ENCODE measurements around the gene CAMTA1. TPM values are rescaled to one million over a fixed set of nuclear protein-coding genes. Genes with fewer than 3 reads are reported as not detected.
A peak's percentile ranks its signal among the peaks of the same experiment; 100 is the strongest.

CAMTA1 gene
- total and polyA plus RNA-seq, 2 donors: 53.3 to 115 TPM

GRCh38 chr1:7046891-7047290 is 261.6 kb downstream of the CAMTA1 start:
- WGBS: 40% methylated on average over 1 of the region's 1 CpG
- no peaks in the 10 kb centered on the region for H3K4me1 ChIP-seq (ENCODE audit: insufficient read depth)
- DNase-seq (ENCODE audit: extremely low spot score): no peak
- no peak overlapping the region for H3K27ac ChIP-seq (ENCODE audit: low read depth)
- H3K36me3 ChIP-seq (ENCODE audit: insufficient read depth): no peaks in the 10 kb centered on the region
- H3K4me3 ChIP-seq (ENCODE audit: low read depth, low read length): no peak overlapping the region

GRCh38 chr1:7047866-7048265 is 262.6 kb downstream of the CAMTA1 start:
- Histone ChIP-seq H3K4me3 (ENCODE audit: low read depth, low read length) (no peak overlapping the region), H3K36me3 (ENCODE audit: insufficient read depth) (no peaks in the 10 kb centered on the region), H3K4me1 (ENCODE audit: insufficient read depth) (no peaks in the 10 kb centered on the region), H3K27ac (ENCODE audit: low read depth) (no peak overlapping the region)
- DNase-seq (ENCODE audit: extremely low spot score): no peak
- 72% methylated on average over 2 of the region's 2 CpGs for whole genome bisulfite sequencing

GRCh38 chr1:7048395-7048794 is 263.1 kb downstream of the CAMTA1 start:
- no peaks in the 10 kb centered on the region for H3K4me1 ChIP-seq (ENCODE audit: insufficient read depth)
- H3K4me3 ChIP-seq (ENCODE audit: low read depth, low read length): no peak overlapping the region

GRCh38 chr1:7049913-7050625 is 264.8 kb downstream of the CAMTA1 start:
- no peaks in the 10 kb centered on the region for H3K4me1 ChIP-seq (ENCODE audit: insufficient read depth)
- no peak overlapping the region for H3K4me3 ChIP-seq (ENCODE audit: low read depth, low read length)
- DNase-seq (ENCODE audit: extremely low spot score): no peak
- no peaks in the 10 kb centered on the region for H3K36me3 ChIP-seq (ENCODE audit: insufficient read depth)
- WGBS: 78% methylated on average over 25 of the region's 25 CpGs
- no peak overlapping the region for H3K27ac ChIP-seq (ENCODE audit: low read depth)

More at GRCh38 chr1:7048395-7048794, 263.1 kb downstream of the CAMTA1 start:
- 77% methylated on average over 10 of the region's 10 CpGs for WGBS
- no peaks in the 10 kb centered on the region for H3K36me3 ChIP-seq (ENCODE audit: insufficient read depth)
- DNase-seq (ENCODE audit: extremely low spot score): no peak
- no peak overlapping the region for H3K27ac ChIP-seq (ENCODE audit: low read depth)

GRCh38 chr1:7050751-7051665 is 265.8 kb downstream of the CAMTA1 start:
- H3K4me1 ChIP-seq (ENCODE audit: insufficient read depth): no peaks in the 10 kb centered on the region
- H3K27ac ChIP-seq (ENCODE audit: low read depth): no peak overlapping the region
- WGBS: 59% methylated on average over 32 of the region's 32 CpGs
- no peak for DNase-seq (ENCODE audit: extremely low spot score)
- H3K4me3 ChIP-seq (ENCODE audit: low read depth, low read length): no peak overlapping the region
- H3K36me3 ChIP-seq (ENCODE audit: insufficient read depth): no peaks in the 10 kb centered on the region

- no peak overlapping the region for H3K27ac ChIP-seq (ENCODE audit: low read depth)
- H3K4me1 ChIP-seq (ENCODE audit: insufficient read depth): no peaks in the 10 kb centered on the region
- 71% methylated on average over 13 of the region's 13 CpGs for WGBS
- DNase-seq (ENCODE audit: extremely low spot score): no peak
- no peak overlapping the region for H3K4me3 ChIP-seq (ENCODE audit: low read depth, low read length)
- H3K36me3 ChIP-seq (ENCODE audit: insufficient read depth): no peaks in the 10 kb centered on the region
Observed at GRCh38 chr1:7052701-7053100, 267.4 kb downstream of the CAMTA1 start.

- Histone ChIP-seq H3K4me1 (ENCODE audit: insufficient read depth) (no peaks in the 10 kb centered on the region), H3K4me3 (ENCODE audit: low read depth, low read length) (no peak overlapping the region), H3K36me3 (ENCODE audit: insufficient read depth) (no peaks in the 10 kb centered on the region), H3K27ac (ENCODE audit: low read depth) (no peak overlapping the region)
- 65% methylated on average over 12 of the region's 12 CpGs for WGBS
- no peak for DNase-seq (ENCODE audit: extremely low spot score)
Observed at GRCh38 chr1:7060745-7061144, 275.5 kb downstream of the CAMTA1 start.

GRCh38 chr1:7062346-7063061 is 277.2 kb downstream of the CAMTA1 start:
- no peak for DNase-seq (ENCODE audit: extremely low spot score)
- H3K27ac ChIP-seq (ENCODE audit: low read depth): no peak overlapping the region
- H3K4me3 ChIP-seq (ENCODE audit: low read depth, low read length): no peak overlapping the region
- no peaks in the 10 kb centered on the region for H3K4me1 ChIP-seq (ENCODE audit: insufficient read depth)
- 86% methylated on average over 32 of the region's 32 CpGs for WGBS
- no peaks in the 10 kb centered on the region for H3K36me3 ChIP-seq (ENCODE audit: insufficient read depth)

- 85% methylated on average over 1 of the region's 1 CpG for WGBS
- no peaks in the 10 kb centered on the region for H3K36me3 ChIP-seq (ENCODE audit: insufficient read depth)
- DNase-seq (ENCODE audit: extremely low spot score): no peak
- H3K4me1 ChIP-seq (ENCODE audit: insufficient read depth): no peaks in the 10 kb centered on the region
- H3K4me3 ChIP-seq (ENCODE audit: low read depth, low read length): no peak overlapping the region
- no peak overlapping the region for H3K27ac ChIP-seq (ENCODE audit: low read depth)
Observed at GRCh38 chr1:7063981-7064380, 278.7 kb downstream of the CAMTA1 start.

- DNase-seq (ENCODE audit: extremely low spot score): no peak
- WGBS: 85% methylated on average over 5 of the region's 5 CpGs
- H3K4me3 ChIP-seq (ENCODE audit: low read depth, low read length): no peak overlapping the region
- no peak overlapping the region for H3K27ac ChIP-seq (ENCODE audit: low read depth)
- no peaks in the 10 kb centered on the region for H3K36me3 ChIP-seq (ENCODE audit: insufficient read depth)
- H3K4me1 ChIP-seq (ENCODE audit: insufficient read depth): no peaks in the 10 kb centered on the region
Observed at GRCh38 chr1:7068552-7068951, 283.3 kb downstream of the CAMTA1 start.

GRCh38 chr1:7069931-7070330 is 284.7 kb downstream of the CAMTA1 start:
- no peak for DNase-seq (ENCODE audit: extremely low spot score)
- no peaks in the 10 kb centered on the region for H3K36me3 ChIP-seq (ENCODE audit: insufficient read depth)
- H3K4me3 ChIP-seq (ENCODE audit: low read depth, low read length): no peak overlapping the region
- 5% methylated on average over 23 of the region's 23 CpGs for WGBS
- H3K27ac ChIP-seq (ENCODE audit: low read depth): no peak overlapping the region
- no peaks in the 10 kb centered on the region for H3K4me1 ChIP-seq (ENCODE audit: insufficient read depth)

- Histone ChIP-seq H3K27ac (ENCODE audit: low read depth) (no peak overlapping the region), H3K4me1 (ENCODE audit: insufficient read depth) (no peaks in the 10 kb centered on the region), H3K36me3 (ENCODE audit: insufficient read depth) (no peaks in the 10 kb centered on the region), H3K4me3 (ENCODE audit: low read depth, low read length) (no peak overlapping the region)
- peak; percentile 28 for DNase-seq (ENCODE audit: extremely low spot score)
- WGBS: 9% methylated on average over 13 of the region's 13 CpGs
Observed at GRCh38 chr1:7070389-7071029, 285.3 kb downstream of the CAMTA1 start.

- 62% methylated on average over 5 of the region's 5 CpGs for WGBS
- H3K36me3 ChIP-seq (ENCODE audit: insufficient read depth): no peaks in the 10 kb centered on the region
- H3K27ac ChIP-seq (ENCODE audit: low read depth): no peak overlapping the region
Observed at GRCh38 chr1:7076117-7076516, 290.9 kb downstream of the CAMTA1 start.

More at GRCh38 chr1:7076117-7076516, 290.9 kb downstream of the CAMTA1 start:
- H3K4me1 ChIP-seq (ENCODE audit: insufficient read depth): no peaks in the 10 kb centered on the region
- no peak for DNase-seq (ENCODE audit: extremely low spot score)
- H3K4me3 ChIP-seq (ENCODE audit: low read depth, low read length): no peak overlapping the region
